Activated T-helper 1 cell treated with anti-CD3 and anti-CD28 coated beads, Interleukin-12 subunit alpha, Interleukin-12 subunit beta, Interleukin-2, Interleukin-4 antibody, amounts not matched to agents 30 ng/mL and 10 ng/mL and 1 ng/mL, durations not matched to agents 14 hours and 24 hours and 36 hours (primary cell): ENCODE results near the gene NLGN1. TPM values are rescaled to one million over a fixed set of nuclear protein-coding genes. Genes with fewer than 3 reads are reported as not detected.

Experiments
- DNase-seq: peaks from one replicate; pipeline ENCODE4 v3.0.0; 2021; ENCODE audit warnings: low spot score
- H3K27ac Mint-ChIP-seq: one replicate; pipeline ENCODE4 v1.8.0; 2021; ENCODE audit warnings: mild to moderate bottlenecking, mixed read lengths
- H3K27me3 Mint-ChIP-seq: one replicate; pipeline ENCODE4 v1.8.0; 2022; ENCODE audit warnings: mild to moderate bottlenecking, moderate library complexity, mixed read lengths; ENCODE audit not compliant: insufficient read depth
- H3K36me3 Mint-ChIP-seq: one replicate; pipeline ENCODE4 v1.8.0; 2021; ENCODE audit warnings: low read depth, mixed read lengths
- H3K4me1 Mint-ChIP-seq: one replicate; pipeline ENCODE4 v1.8.0; 2021; ENCODE audit warnings: low read depth, mixed read lengths
- H3K4me3 Mint-ChIP-seq: one replicate; pipeline ENCODE4 v1.8.0; 2021; ENCODE audit warnings: mild to moderate bottlenecking, moderate library complexity, mixed read lengths
- H3K9me3 Mint-ChIP-seq: one replicate; pipeline ENCODE4 v1.8.0; 2021; ENCODE audit warnings: mixed read lengths
- intact Hi-C: fragments of 100-400 bp; cut with micrococcal nuclease; formaldehyde crosslinking; loops from one replicate; pipeline ENCODE4 v1.15.1; 2024
- total RNA-seq: library from RNA; stranded (reverse); gene quantifications from 2 replicates; pipeline ENCODE4 v1.2.3, GENCODE V29; 2022

Gene NLGN1
- total RNA-seq, 1 donor from 2014 or later: not detected

DNA sequence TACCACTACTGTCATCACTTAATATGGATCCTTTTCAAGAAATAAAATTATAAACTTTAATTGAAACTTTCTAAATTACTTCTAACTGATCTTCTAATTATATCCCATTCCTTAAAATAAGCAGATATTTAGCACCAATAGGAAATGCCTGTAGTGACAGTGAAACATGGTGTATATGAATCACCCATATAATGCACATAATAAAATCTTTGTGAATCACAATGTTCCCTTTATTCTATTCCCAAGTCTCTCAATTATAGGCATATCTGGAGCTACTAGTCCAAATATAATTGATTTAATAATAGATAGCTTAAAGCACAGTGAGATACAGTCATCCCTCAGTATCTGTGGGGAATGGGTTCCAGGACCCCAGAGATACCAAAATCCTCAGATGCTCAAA, 490.3 kb downstream of the NLGN1 start:
- no peak overlapping the region for H3K27ac Mint-ChIP-seq
- H3K9me3 Mint-ChIP-seq: no peaks in the 10 kb centered on the region

GRCh38 chr3:173889596-173889995, 492.1 kb downstream of the NLGN1 start:
- intact Hi-C loops: no loop called here
- Mint-ChIP-seq H3K4me3 (no peak overlapping the region), H3K36me3 (no peaks in the 10 kb centered on the region), H3K27me3 (no peaks in the 10 kb centered on the region), H3K4me1 (no peaks in the 10 kb centered on the region), H3K9me3 (no peaks in the 10 kb centered on the region), H3K27ac (no peak overlapping the region)
- DNase-seq: no peak

More for the DNA sequence above, 490.3 kb downstream of the NLGN1 start:
- Mint-ChIP-seq H3K27me3 (no peaks in the 10 kb centered on the region), H3K4me3 (no peak overlapping the region), H3K36me3 (no peaks in the 10 kb centered on the region), H3K4me1 (no peaks in the 10 kb centered on the region)
- intact Hi-C loops: no loop called here
- no peak for DNase-seq

DNA sequence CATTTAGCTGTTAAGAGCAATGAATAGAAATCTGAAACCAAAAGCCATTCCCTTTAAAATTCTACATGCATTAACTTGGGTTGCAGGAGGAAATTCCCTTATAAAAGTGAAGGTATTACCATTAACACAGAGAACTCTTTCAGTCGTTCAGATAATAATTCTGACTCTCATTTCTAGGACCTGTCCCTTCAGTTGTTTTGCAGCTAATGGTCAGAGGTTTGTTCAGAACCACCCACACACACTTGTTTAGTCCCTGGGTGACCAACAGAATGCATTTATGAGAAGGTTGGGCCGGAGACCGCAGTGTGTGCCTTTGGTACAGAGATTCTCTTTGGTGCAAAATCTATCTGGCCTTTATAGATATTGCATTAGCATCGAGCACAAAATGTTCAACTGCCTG, 492.5 kb downstream of the NLGN1 start:
- no peak for DNase-seq
- no peak overlapping the region for H3K27ac Mint-ChIP-seq
- no peaks in the 10 kb centered on the region for H3K4me1 Mint-ChIP-seq
- no peaks in the 10 kb centered on the region for H3K36me3 Mint-ChIP-seq
- H3K9me3 Mint-ChIP-seq: no peaks in the 10 kb centered on the region
- intact Hi-C loops: no loop called here
- no peak overlapping the region for H3K4me3 Mint-ChIP-seq
- no peaks in the 10 kb centered on the region for H3K27me3 Mint-ChIP-seq

DNA sequence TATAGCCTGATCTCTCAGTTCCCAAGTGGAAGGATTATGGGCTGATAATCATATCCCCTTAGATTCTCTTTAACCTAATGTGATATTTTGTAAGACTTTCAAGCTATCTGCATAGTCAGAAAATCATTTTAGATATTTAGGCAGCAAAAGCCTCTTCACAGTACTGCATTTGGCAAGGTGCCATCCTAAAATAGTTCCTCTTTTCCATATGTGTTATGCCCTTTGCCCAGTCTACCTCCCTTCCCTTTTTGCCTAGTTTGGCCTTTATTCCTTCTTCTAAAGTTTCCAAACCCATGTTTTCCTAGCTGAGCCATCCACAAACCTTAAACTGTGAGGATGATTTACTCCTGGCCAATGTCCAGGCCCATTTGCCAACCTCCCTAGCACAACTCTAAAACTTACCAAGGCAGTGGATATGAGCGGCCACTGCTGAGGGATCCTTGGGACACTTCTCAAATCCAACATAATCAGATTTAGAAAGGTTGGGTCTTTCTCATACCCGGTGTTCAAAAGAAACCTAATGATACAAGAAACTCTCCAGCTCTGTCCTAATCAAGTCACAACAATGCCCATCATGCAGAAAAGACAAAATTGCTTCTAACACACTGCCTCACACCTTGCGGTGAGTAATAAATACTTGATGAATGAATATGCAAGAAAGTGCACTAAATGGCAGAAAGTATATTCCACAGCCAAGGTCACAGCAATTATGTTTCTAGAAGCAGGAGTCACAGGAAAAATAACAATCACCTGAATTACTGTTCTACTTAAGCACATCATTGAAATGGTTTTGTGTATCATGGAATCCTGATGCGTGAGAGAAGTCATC, 493.9 kb downstream of the NLGN1 start:
- Mint-ChIP-seq H3K9me3 (no peaks in the 10 kb centered on the region), H3K4me3 (no peak overlapping the region), H3K27ac (no peak overlapping the region), H3K36me3 (no peaks in the 10 kb centered on the region), H3K4me1 (no peaks in the 10 kb centered on the region), H3K27me3 (no peaks in the 10 kb centered on the region)
- intact Hi-C loops: no loop called here
- DNase-seq: no peak

GRCh38 chr3:173892547-173892946, 495.0 kb downstream of the NLGN1 start:
- Mint-ChIP-seq H3K36me3 (no peaks in the 10 kb centered on the region), H3K4me1 (no peaks in the 10 kb centered on the region), H3K27me3 (no peaks in the 10 kb centered on the region), H3K4me3 (no peak overlapping the region), H3K27ac (no peak overlapping the region), H3K9me3 (no peaks in the 10 kb centered on the region)
- no peak for DNase-seq
- intact Hi-C loops: no loop called here

DNA sequence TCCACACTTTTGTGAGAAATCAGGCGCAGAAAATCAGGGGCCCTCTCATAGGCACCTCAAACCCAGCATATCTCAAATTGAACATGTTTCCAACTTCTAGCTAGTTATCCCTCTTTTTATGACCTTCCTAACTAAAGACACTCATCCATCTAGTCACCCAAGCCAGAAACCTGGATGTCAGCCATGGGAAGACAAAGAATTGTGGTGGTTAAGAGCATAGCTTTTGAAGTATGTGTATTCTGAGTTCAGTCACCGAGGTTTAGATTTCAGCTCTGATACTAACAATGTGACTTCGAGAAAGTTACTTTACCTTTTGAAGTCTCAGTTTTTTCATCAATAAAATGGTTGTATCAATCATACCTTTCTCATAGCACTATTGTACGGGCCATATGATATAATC, 495.5 kb downstream of the NLGN1 start:
- no peaks in the 10 kb centered on the region for H3K27me3 Mint-ChIP-seq
- intact Hi-C loops: no loop called here
- no peaks in the 10 kb centered on the region for H3K4me1 Mint-ChIP-seq

GRCh38 chr3:173893835-173894234, 496.3 kb downstream of the NLGN1 start:
- Mint-ChIP-seq H3K27ac (no peak overlapping the region), H3K27me3 (no peaks in the 10 kb centered on the region)

More for the DNA sequence above, 495.5 kb downstream of the NLGN1 start:
- Mint-ChIP-seq H3K27ac (no peak overlapping the region), H3K36me3 (no peaks in the 10 kb centered on the region), H3K4me3 (no peak overlapping the region), H3K9me3 (no peaks in the 10 kb centered on the region)
- DNase-seq: no peak

GRCh38 chr3:173897631-173898030, 500.1 kb downstream of the NLGN1 start:
- intact Hi-C loops: no loop called here
- no peak overlapping the region for H3K4me3 Mint-ChIP-seq

More at GRCh38 chr3:173893835-173894234, 496.3 kb downstream of the NLGN1 start:
- H3K9me3 Mint-ChIP-seq: no peaks in the 10 kb centered on the region
- intact Hi-C loops: no loop called here
- no peak for DNase-seq
- no peaks in the 10 kb centered on the region for H3K36me3 Mint-ChIP-seq
- H3K4me3 Mint-ChIP-seq: no peak overlapping the region
- no peaks in the 10 kb centered on the region for H3K4me1 Mint-ChIP-seq

GRCh38 chr3:173901649-173902048, 504.1 kb downstream of the NLGN1 start:
- Mint-ChIP-seq H3K36me3 (no peaks in the 10 kb centered on the region), H3K27me3 (no peaks in the 10 kb centered on the region), H3K4me1 (no peaks in the 10 kb centered on the region), H3K9me3 (no peaks in the 10 kb centered on the region), H3K27ac (no peak overlapping the region), H3K4me3 (no peak overlapping the region)
- intact Hi-C loops: no loop called here
- DNase-seq: no peak

More at GRCh38 chr3:173897631-173898030, 500.1 kb downstream of the NLGN1 start:
- Mint-ChIP-seq H3K27ac (no peak overlapping the region), H3K4me1 (no peaks in the 10 kb centered on the region), H3K27me3 (no peaks in the 10 kb centered on the region), H3K9me3 (no peaks in the 10 kb centered on the region), H3K36me3 (no peaks in the 10 kb centered on the region)
- no peak for DNase-seq

- H3K27ac Mint-ChIP-seq: no peak overlapping the region
- intact Hi-C loops: no loop called here
Measured at GRCh38 chr3:173902401-173902800, 504.9 kb downstream of the NLGN1 start.

DNA sequence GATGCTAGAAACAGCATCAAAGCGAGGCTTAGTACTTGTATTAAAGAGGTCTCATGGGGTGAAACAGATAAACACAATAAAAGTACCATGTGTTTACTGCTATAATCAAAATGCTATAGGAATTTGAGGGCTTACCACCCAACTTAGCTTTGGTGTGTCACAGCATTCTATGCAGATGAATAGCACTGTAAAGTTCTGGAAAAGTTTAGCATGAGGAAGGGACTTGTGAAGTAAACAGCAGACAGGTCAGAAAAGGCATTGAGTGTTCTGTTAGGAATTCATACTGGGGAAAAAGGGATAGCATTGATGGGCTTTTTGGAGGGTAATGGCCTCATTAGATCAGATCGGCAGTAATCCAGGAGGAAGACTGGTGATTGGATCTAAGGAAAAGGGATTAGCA, 505.3 kb downstream of the NLGN1 start:
- no peak for DNase-seq
- H3K4me1 Mint-ChIP-seq: no peaks in the 10 kb centered on the region
- H3K27me3 Mint-ChIP-seq: no peaks in the 10 kb centered on the region
- no peaks in the 10 kb centered on the region for H3K9me3 Mint-ChIP-seq
- no peak overlapping the region for H3K27ac Mint-ChIP-seq
- H3K4me3 Mint-ChIP-seq: no peak overlapping the region
- no peaks in the 10 kb centered on the region for H3K36me3 Mint-ChIP-seq
- intact Hi-C loops: no loop called here

More at GRCh38 chr3:173902401-173902800, 504.9 kb downstream of the NLGN1 start:
- Mint-ChIP-seq H3K9me3 (no peaks in the 10 kb centered on the region), H3K4me1 (no peaks in the 10 kb centered on the region), H3K27me3 (no peaks in the 10 kb centered on the region), H3K4me3 (no peak overlapping the region), H3K36me3 (no peaks in the 10 kb centered on the region)
- no peak for DNase-seq

DNA sequence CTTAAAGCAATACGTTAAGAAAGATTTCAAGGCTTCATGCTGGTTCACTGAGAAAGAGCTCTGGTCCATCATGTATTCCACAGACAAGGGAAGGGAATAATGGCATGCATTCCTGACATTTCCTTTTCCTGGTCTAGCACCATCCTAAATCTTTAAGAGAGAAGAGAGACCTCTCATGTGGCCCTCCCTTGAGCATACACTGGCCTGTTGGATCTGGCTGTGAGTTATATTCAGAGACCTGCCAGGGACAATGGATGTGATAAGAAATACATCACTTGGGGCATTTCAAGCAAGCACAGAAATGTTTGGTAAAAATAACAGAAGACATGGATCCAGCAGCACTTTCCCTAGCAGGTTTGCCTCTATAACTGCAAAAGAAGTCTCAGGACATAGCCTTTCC, 507.8 kb downstream of the NLGN1 start:
- no peak for DNase-seq
- intact Hi-C loops: no loop called here
- H3K36me3 Mint-ChIP-seq: no peaks in the 10 kb centered on the region
- H3K4me3 Mint-ChIP-seq: no peak overlapping the region
- no peaks in the 10 kb centered on the region for H3K4me1 Mint-ChIP-seq
- no peak overlapping the region for H3K27ac Mint-ChIP-seq
- no peaks in the 10 kb centered on the region for H3K27me3 Mint-ChIP-seq
- no peaks in the 10 kb centered on the region for H3K9me3 Mint-ChIP-seq

- Mint-ChIP-seq H3K27me3 (no peaks in the 10 kb centered on the region), H3K4me1 (no peaks in the 10 kb centered on the region), H3K9me3 (no peaks in the 10 kb centered on the region), H3K4me3 (no peak overlapping the region), H3K36me3 (no peaks in the 10 kb centered on the region), H3K27ac (no peak overlapping the region)
- DNase-seq: no peak
- intact Hi-C loops: no loop called here
Measured at GRCh38 chr3:173911446-173911845, 513.9 kb downstream of the NLGN1 start.

- no peaks in the 10 kb centered on the region for H3K4me1 Mint-ChIP-seq
- no peaks in the 10 kb centered on the region for H3K36me3 Mint-ChIP-seq
- intact Hi-C loops: no loop called here
- no peak for DNase-seq
- H3K27ac Mint-ChIP-seq: no peak overlapping the region
- no peaks in the 10 kb centered on the region for H3K9me3 Mint-ChIP-seq
- no peak overlapping the region for H3K4me3 Mint-ChIP-seq
- H3K27me3 Mint-ChIP-seq: no peaks in the 10 kb centered on the region
Measured at GRCh38 chr3:173912126-173912525, 514.6 kb downstream of the NLGN1 start.
